ENCODE data around the gene ZBTB16.

Gene ZBTB16

DNA sequence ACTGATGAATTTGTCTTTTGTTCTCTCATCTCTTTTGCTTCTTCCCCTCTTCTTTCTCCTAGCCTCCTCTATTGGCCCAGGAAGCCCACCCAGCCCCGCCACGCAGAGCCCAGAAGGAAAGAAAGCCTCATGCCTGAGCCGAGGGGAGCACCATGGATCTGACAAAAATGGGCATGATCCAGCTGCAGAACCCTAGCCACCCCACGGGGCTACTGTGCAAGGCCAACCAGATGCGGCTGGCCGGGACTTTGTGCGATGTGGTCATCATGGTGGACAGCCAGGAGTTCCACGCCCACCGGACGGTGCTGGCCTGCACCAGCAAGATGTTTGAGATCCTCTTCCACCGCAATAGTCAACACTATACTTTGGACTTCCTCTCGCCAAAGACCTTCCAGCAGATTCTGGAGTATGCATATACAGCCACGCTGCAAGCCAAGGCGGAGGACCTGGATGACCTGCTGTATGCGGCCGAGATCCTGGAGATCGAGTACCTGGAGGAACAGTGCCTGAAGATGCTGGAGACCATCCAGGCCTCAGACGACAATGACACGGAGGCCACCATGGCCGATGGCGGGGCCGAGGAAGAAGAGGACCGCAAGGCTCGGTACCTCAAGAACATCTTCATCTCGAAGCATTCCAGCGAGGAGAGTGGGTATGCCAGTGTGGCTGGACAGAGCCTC is 3.8 kb downstream of the ZBTB16 start:
- no peak for DNase-seq (ENCODE audit: extremely low read depth in 1 of 2, low read depth in 1 of 2)

DNA sequence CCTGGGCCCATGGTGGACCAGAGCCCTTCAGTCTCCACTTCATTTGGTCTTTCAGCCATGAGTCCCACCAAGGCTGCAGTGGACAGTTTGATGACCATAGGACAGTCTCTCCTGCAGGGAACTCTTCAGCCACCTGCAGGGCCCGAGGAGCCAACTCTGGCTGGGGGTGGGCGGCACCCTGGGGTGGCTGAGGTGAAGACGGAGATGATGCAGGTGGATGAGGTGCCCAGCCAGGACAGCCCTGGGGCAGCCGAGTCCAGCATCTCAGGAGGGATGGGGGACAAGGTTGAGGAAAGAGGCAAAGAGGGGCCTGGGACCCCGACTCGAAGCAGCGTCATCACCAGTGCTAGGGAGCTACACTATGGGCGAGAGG is 4.3 kb downstream of the ZBTB16 start:
- no peak for DNase-seq (ENCODE audit: extremely low read depth in 1 of 2, low read depth in 1 of 2)

DNA sequence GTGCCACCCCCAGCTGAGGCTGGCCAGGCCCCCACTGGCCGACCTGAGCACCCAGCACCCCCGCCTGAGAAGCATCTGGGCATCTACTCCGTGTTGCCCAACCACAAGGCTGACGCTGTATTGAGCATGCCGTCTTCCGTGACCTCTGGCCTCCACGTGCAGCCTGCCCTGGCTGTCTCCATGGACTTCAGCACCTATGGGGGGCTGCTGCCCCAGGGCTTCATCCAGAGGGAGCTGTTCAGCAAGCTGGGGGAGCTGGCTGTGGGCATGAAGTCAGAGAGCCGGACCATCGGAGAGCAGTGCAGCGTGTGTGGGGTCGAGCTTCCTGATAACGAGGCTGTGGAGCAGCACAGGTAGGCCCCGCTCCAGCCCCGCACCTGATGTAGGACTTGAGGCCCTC is 4.7 kb downstream of the ZBTB16 start:
- DNase-seq (ENCODE audit: extremely low read depth in 1 of 2, low read depth in 1 of 2): no peak

DNA sequence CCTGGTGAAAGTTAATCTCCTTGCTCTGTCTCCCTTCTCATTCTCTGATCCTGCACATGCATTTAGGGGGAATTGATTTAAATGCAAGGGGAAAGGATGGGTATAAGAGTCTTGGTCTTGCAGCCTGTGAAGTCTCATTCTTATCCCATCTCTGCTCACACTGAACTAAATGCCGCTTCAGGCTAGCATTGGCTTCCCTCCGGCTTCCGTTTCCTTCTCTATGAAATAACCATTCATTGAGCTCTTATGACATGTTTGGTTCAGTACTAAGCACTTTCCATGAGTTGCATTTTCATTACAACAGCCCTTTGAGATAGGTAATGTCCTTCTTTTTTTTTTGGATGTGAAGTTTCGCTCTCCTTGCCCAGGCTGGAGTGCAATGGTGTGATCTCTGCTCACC is 5.6 kb downstream of the ZBTB16 start:
- DNase-seq (ENCODE audit: extremely low read depth in 1 of 2, low read depth in 1 of 2): no peak

DNA sequence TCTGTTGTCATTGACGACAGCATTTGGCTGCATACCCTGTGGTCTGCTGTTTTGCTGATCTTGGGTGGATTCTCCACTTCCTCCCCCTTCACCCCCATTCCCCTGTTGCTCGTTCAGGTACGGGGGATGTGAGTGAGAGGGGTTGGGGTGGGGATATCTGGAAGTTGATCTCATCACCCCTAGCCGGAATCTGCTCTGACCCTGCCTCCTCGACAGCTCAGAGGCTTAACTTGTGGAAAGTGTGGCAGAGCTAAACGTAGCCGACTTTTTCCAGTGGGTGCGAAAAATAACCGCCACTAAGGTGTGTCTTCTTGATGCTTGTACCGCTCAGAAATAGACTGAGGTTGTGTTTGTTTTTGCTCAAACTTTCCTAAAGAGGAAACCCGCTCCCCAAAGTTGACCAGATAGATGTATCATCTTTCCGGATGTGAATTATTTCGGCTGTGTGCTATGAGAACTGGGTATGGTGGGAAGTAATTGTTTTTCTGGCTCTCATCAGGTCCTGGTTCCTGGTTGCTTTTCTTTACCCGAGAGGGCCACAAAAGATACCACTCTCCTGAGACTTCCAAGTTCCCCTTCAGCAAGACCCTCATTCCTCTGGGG is 6.6 kb downstream of the ZBTB16 start:
- DNase-seq (ENCODE audit: extremely low read depth in 1 of 2, low read depth in 1 of 2): no peak

DNA sequence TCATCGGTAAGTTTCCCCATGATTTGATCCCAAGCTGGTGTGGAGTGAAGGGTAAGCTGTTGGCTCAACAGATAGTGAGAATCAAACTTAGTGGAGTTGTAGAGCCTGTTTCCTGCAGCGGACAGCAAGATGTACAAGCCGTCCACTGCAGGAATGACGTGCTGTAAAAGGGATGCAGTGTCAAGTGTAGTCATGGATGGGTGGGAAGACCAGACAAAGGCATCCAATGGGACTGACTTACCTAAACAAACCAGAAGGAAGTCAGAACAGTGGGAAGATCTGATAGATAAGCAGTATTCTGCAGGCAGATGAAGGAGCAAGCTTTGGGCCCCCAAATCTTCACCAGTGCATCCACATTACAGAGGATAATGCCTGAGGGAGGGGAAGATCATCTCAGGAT is 8.8 kb downstream of the ZBTB16 start:
- DNase-seq (ENCODE audit: extremely low read depth in 1 of 2, low read depth in 1 of 2): no peak

DNA sequence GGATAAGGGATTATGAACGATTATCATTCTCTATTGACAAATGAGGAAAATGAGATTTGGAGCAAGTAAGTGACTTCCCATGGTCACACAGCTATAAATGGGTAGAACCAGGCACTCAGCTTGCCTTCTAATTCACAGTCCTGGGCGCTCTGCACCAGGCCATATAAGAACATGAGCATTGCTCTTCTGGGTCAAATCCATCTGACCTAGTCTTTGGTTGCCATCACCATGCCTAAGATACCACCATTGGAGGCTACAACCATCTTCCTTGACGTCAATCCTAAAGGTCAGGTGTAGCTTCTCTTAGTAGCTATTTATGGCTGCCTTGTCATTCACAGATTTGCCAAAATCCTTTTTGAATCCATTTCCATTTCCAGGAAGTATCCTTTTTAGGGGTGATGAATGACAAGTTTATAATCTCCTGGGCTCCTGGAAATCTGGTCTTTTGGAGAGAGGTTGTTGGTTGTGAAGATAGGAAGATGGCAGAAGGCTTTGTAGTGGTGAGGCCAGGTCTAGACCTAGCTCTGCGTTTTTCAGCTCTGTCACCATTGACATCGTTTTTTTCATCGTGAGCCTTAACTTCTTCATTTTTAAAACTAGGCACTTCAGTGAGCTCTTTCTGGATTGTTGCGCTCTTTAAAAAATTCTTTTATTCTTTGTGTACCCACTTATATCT is 11.1 kb downstream of the ZBTB16 start:
- DNase-seq (ENCODE audit: extremely low read depth in 1 of 2, low read depth in 1 of 2): no peak

DNA sequence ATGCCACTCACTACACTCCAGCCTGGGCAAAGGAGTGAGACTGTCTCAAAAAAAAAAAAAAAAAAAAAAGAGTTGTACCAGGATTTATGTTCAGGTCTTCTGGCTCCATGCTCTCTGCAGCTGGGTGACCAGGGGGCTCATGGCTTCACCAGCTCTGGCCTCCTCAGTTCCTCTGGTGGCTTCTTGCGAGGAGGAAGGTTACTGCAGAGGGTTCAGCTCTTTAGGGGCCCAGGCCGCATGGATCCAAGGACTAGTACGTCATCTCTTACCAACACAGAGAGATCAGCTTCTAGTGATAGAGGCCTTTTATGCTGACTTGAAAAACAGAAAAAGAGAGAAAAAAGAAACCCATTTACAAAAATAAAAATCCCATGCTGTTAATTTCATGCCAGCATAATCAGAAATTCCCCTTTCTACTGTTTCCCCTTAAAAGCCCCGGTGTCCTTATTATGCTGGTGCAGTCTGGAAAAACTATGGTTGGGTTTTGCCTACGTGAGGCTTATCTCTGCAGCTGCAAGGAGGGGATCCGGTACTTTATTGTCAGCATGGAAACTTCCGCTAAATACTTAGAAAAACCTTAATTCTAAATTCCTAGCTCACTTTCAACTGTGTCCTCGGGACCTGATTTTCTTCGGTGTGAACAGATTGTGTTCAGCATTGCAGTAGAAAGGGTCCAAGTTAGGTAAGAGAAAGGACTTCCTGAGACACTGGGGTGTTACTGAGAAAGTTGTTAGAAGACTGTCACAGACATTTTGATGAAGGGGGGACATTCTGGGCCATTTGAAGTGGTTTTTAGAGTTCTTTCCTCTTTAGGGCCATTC is 13.7 kb downstream of the ZBTB16 start:
- DNase-seq (ENCODE audit: extremely low read depth in 1 of 2, low read depth in 1 of 2): no peak

DNA sequence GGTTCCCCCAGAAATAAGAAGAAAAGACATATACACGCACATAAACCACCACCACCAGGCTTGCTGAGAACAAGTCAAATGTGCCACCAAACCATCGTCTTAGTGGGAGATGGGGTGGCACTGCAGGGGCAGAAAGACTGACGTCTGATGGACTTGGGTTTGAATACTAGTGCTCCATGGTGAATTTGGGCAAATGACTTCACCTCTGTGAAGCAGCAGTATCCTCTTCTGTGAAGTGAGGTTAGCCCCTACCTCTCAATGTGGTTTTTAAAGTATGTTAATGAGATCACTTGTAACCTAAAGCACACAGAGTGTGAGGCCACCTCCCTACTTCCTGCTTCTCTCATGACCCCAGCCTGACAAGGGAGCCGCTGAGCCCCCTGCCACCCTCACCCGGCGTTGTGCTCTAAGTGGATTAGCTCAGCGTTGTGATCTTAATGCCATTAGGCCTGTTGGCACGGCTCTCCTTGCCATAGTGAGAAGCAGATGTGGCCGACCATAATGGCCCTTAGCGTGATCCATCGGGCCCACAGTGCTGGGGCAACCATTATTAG is 14.4 kb downstream of the ZBTB16 start:
- no peak for DNase-seq (ENCODE audit: extremely low read depth in 1 of 2, low read depth in 1 of 2)

DNA sequence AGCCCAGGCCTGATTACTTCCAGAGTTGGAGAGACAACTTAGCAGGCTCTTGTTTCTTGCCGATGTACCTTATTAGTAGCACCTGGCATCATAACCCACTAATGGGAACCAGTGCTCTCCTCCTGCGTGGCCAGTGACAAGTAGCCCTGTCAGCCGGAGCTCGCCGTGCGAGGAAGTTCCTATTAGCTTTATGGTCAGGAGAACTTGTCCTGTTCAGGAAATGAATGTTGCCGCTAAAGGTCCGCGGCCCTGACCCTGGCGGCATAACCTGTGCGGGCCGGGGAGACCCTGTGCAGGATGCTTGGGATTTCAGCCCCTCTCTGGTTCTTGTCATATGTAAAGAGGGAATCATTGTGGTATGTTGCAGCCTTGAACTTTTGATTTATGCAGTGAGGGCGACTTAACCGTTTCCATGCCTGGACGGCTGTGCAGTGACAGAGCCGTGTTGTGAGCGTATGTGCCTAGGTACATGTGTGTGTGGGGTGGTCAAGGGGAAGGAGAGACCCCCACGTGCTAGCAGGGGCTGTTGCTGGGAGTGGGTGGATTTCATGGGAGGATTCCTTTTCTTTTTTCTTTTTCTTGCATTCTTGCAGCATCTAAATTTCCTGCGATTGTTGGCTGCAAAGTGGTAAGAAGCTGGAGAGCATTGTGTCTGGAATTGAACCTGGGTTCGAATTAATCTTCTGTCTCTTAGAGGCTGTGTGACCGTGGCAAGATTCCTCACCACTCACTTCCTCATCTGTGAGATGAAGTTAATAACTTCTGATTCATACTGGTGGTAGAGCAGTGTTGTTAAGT is 15.2 kb downstream of the ZBTB16 start:
- DNase-seq (ENCODE audit: extremely low read depth in 1 of 2, low read depth in 1 of 2): no peak

DNA sequence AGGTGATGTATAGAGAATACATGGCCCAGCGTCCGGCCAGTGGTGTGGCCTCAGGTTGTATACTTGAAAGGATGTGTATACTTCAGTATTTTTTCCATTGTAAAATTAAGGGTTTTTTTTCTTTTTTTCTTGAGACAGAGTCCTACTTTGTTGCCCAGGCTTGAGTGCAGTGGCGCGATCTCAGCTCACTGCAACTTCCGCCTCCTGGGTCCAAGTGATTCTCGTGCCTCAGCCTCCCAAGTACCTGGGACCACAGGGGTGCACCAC is 15.8 kb downstream of the ZBTB16 start:
- DNase-seq (ENCODE audit: extremely low read depth in 1 of 2, low read depth in 1 of 2): no peak

DNA sequence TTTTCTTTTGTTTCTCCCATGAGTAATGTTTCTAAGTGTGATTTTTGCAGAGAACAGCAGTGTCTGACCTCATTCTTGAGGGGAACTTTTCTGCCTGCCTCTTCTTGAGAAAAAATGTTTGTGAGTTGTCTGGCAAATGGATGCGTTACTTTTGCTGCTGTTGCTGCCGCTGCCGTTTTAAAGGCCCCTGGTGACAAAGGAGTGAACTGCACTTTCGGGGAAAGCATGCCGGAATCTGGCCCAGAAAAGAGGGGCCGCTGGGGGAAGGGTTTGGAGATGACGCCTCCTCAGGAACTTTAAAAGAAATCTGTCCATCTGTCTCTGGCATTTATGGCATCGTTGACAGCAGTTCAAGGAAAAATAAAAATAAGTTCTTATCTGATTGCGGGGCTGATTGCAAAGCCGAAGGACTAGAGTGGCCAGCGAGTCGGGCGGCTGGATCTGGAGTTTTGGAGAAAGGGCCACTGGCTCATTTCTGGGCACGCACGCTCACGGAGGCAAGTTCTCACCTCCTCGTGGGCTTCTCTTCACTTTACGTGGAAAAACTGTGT is 16.5 kb downstream of the ZBTB16 start:
- DNase-seq (ENCODE audit: extremely low read depth in 1 of 2, low read depth in 1 of 2): no peak

DNA sequence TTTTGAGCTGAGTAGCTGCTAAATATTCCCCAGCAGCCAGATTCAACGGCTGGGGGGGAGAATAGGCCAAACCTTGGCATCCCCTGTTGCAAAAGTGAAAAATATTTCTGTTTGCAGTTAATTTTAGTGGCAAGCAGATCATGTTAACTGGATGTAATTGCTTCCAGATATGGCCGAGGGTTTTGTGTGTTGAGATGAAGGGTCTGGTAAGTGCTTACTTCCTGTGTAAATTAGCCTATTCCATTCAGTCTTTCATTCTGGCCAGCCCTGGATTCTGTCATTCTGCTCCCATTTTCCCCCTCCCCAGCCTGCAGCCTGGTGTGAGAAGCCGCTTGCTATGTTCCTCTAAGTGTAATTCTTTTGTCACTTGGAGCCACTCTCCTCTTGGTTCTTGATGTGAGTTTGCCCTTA is 17.4 kb downstream of the ZBTB16 start:
- no peak for DNase-seq (ENCODE audit: extremely low read depth in 1 of 2, low read depth in 1 of 2)

DNA sequence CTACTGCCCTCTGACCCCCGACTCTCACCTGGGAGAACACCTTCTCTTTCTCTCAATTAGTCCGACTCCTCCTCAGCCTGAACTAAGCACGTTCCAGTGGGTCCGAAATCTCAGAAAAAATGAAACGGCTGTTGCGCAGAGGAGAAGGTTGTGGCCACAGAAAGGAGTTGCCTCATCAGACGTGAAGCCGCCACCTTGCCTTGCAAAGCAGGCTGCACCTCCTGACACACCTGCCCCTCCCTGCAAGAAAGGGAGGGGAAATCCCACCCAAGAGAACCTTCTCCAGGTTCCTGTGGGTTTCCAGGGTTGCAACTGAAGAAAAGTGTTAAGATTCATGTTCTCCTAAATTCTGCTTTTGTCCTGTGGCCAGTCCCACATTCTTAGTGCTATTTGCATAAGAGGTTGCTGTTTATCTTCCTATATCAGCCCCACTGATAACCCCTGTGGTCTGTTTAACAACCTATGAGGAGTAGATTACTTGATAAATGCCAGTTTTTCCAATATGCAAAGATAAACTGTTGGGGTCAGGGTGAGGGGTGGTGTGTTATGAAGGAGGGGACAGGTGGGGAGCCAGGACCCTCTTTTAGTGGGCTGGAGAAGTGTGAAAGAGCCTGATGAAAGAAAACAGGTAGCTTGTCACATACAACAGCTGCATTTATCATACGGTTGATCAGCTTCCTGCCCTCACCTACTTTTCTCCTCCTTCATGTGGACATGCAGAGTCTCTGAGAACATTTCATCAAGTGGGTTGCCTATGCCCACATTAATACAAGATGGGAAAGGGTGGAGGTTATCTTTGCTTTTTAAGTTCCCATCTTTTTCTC is 18.2 kb downstream of the ZBTB16 start:
- no peak for DNase-seq (ENCODE audit: extremely low read depth in 1 of 2, low read depth in 1 of 2)

DNA sequence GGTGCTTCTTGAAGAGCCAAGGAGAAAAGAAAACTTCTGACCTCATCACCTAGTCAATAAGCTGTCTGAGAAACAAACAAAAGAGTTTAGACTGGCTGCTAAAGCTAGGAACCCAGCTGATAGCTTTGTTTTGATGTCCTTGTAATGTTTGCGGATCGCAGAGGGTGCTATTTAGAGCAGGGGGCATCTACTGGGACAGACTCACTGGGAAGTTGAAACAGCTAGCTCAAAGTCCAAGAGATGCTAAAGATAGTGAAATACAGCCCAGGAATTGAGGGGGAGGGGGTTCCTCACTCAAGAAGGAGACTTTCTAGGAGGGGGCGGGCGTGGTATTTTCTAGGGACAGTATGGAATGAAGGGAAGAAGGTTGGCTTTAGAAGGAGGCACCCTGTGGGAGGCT is 18.9 kb downstream of the ZBTB16 start:
- DNase-seq (ENCODE audit: extremely low read depth in 1 of 2, low read depth in 1 of 2): no peak

DNA sequence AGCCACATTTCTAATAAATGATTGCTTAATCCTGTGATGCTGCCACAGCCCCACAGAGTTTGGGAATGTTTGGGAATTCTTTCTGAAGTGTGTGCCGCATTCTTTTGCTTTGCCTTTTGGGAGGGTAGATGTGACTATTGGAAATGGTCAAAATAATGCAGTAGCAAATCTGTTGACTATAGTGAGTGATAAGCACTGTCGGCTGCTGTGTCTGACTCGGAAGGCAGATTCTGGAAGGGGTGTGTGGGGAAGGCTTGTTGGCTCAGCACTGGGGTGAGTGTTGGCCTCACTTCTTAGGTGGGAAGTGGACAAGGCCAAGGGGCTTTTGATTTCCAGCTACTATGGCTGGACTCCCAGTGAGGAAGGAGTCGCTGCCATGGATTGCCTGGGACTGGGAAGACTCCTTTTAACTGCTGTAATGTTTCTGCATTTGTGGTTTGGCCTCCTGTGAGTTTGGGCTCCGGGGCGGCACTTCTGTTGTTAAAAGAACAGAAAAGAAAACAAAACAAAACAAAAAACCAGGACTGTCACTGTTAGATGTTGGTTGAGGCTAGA is 20.1 kb downstream of the ZBTB16 start:
- DNase-seq (ENCODE audit: extremely low read depth in 1 of 2, low read depth in 1 of 2): no peak

DNA sequence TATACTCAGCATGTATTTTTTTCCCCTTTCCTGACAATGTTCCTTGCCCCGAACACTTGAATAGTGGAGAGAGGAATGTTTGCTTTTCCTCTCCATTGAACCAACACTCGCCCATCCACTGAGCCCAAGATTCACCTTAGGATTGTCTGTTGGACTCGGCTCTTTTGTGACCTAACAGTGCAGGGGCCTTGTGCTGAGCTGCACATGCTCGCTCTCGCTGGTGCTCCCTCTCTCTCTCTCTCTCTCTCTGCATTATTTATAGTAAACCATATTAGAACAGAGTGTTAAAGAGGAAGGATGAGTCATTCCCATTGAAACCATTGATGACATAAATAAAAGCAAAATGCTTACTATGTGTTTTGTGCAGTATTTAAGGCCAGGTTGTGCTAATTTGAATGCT is 20.7 kb downstream of the ZBTB16 start:
- DNase-seq (ENCODE audit: extremely low read depth in 1 of 2, low read depth in 1 of 2): no peak

DNA sequence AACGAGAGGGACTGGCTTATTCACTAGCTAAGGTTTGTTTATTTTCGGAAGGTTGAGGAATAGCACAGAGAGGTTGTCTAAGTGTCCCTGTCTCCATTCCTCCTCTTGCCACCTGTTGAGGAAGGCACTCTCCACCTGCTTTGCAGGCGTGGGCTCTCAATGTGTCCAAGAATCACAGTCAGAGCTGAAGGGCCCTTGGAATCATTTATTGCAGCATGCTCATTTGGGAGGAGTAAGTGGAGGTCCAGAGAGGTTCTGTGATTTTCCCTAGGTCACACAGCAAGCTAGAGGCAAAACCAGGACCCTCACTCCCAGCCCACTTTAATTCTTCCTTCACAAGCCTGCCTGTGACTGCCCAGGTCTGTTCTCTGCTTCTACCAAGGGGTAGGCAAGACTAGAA is 21.3 kb downstream of the ZBTB16 start:
- no peak for DNase-seq (ENCODE audit: extremely low read depth in 1 of 2, low read depth in 1 of 2)

DNA sequence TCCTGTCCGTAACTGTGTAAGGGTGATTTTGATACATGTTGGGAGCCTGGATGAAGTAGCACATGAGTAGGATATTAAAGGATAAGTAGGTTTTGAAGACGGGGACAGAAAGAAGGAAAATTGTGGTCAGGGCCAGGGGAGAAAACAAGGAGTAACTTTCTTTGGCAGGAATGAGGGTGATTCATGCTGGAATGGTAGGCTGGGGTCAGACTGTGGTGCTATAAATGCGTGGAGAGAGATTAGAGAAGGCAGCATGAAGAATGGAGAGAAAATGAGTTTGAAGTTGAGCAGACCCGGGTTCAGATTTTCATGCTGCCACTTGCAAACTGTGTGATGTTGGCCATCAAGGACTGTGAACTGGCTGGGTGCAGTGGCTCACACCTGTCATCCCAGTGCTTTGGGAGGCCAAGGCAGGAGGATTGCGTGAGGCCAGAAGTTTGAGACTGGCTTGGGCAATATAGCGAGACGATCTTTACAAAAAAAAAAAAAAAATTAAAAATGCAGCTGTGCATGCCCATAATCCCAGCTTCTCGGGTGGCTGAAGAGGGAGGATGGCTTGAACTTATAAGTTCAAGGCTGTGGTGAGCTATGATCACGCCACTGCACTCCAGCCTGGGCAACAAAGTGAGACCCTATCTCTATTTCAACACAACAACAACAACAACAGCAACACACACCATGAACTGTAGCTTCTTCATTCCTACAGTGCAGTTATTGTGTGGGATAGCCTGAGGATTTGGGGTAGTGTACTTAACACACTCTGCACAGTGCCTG is 22.3 kb downstream of the ZBTB16 start:
- no peak for DNase-seq (ENCODE audit: extremely low read depth in 1 of 2, low read depth in 1 of 2)

Measured in stimulated activated CD8-positive, alpha-beta memory T cell treated with anti-CD3 and anti-CD28 coated beads, Interleukin-7, amount 100 ng/mL, for 48 hours (primary cell).